Neutrophil (primary cell): ENCODE measurements around the gene IL3RA.

Source experiments
- H3K27ac ChIP-seq: fragments of 200-600 bp; sonication (generic); 2 replicates; pipeline ENCODE4 v1.5.1; 2016; ENCODE audit warnings: mild to moderate bottlenecking, moderate library complexity
- H3K27me3 ChIP-seq: fragments of 200-600 bp; sonication (generic); 2 replicates; pipeline ENCODE4 v1.6.0; 2016; ENCODE audit warnings: mild to moderate bottlenecking
- H3K36me3 ChIP-seq: fragments of 200-600 bp; sonication (generic); 2 replicates; pipeline ENCODE4 v1.5.1; 2017
- H3K4me1 ChIP-seq, 2 experiments: fragments of 200-600 bp in 1 of 2; sonication (generic) in 1 of 2; 1 replicate in 1 of 2; 2 replicates in 1 of 2; pipeline versions ENCODE4 v1.5.1 to v1.6.1; 2013 to 2016; ENCODE audit warnings: low read depth in 1 of 2, low read length in 1 of 2, mild to moderate bottlenecking in 1 of 2, moderate library complexity in 1 of 2; ENCODE audit not compliant: control insufficient read depth in 1 of 2, insufficient read depth in 1 of 2
- H3K4me3 ChIP-seq, 2 experiments: fragments of 200-600 bp in 1 of 2; sonication (generic) in 1 of 2; 1 replicate in 1 of 2; 2 replicates in 1 of 2; pipeline ENCODE4 v1.5.1; 2013 to 2016; ENCODE audit warnings: low read depth in 1 of 2, low read length in 1 of 2, mild to moderate bottlenecking in 1 of 2, moderate library complexity in 1 of 2
- H3K9me3 ChIP-seq: fragments of 200-600 bp; sonication (generic); 2 replicates; pipeline ENCODE4 v1.5.1; 2016
- TF ChIP-seq, protein P1 (sequence below): fragments of 200-600 bp; sonication (generic); IDR thresholded peaks from 2 replicates; pipeline ENCODE4 v1.5.1; 2016; ENCODE audit warnings: antibody characterized with exemption

Gene IL3RA

DNA sequence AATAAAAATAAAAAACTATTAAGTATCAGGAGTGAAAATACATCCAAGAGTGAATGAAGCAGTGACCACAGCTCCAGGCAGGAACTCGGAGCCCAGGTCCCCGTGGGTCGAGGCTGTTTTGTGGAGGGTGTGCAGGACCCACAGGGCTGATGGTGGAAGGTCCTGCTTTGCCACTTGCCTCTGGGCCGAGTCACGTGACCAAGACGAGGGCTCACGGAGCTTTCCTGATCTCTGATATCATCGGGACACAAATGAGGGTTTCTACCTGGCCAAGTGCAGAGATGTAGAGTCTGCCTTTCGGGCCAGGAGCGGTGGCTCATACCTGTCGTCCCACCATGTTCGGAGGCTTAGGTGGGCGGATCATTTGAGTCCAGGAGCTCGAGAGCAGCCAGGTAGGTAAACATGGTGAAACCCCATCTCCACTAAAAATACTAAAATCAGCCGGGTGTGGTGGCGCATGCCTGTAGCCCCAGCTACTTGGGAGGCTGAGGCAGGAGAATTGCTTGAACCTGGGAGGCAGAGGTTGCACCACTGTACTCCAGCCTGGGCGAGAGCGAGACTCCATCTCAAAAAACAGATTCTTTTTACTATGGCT, 48.2 kb downstream of the IL3RA start:
- no peaks in the 10 kb centered on the region for H3K27me3 ChIP-seq
- TF ChIP-seq, protein P1, sequence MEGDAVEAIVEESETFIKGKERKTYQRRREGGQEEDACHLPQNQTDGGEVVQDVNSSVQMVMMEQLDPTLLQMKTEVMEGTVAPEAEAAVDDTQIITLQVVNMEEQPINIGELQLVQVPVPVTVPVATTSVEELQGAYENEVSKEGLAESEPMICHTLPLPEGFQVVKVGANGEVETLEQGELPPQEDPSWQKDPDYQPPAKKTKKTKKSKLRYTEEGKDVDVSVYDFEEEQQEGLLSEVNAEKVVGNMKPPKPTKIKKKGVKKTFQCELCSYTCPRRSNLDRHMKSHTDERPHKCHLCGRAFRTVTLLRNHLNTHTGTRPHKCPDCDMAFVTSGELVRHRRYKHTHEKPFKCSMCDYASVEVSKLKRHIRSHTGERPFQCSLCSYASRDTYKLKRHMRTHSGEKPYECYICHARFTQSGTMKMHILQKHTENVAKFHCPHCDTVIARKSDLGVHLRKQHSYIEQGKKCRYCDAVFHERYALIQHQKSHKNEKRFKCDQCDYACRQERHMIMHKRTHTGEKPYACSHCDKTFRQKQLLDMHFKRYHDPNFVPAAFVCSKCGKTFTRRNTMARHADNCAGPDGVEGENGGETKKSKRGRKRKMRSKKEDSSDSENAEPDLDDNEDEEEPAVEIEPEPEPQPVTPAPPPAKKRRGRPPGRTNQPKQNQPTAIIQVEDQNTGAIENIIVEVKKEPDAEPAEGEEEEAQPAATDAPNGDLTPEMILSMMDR, result no peak
- peaks cover 67% of the 10 kb centered on the region for H3K36me3 ChIP-seq
- no peaks in the 10 kb centered on the region for H3K9me3 ChIP-seq
- no peaks in the 10 kb centered on the region for H3K4me1 ChIP-seq
- no peak overlapping the region for H3K27ac ChIP-seq
- no peak overlapping the region for H3K4me3 ChIP-seq

DNA sequence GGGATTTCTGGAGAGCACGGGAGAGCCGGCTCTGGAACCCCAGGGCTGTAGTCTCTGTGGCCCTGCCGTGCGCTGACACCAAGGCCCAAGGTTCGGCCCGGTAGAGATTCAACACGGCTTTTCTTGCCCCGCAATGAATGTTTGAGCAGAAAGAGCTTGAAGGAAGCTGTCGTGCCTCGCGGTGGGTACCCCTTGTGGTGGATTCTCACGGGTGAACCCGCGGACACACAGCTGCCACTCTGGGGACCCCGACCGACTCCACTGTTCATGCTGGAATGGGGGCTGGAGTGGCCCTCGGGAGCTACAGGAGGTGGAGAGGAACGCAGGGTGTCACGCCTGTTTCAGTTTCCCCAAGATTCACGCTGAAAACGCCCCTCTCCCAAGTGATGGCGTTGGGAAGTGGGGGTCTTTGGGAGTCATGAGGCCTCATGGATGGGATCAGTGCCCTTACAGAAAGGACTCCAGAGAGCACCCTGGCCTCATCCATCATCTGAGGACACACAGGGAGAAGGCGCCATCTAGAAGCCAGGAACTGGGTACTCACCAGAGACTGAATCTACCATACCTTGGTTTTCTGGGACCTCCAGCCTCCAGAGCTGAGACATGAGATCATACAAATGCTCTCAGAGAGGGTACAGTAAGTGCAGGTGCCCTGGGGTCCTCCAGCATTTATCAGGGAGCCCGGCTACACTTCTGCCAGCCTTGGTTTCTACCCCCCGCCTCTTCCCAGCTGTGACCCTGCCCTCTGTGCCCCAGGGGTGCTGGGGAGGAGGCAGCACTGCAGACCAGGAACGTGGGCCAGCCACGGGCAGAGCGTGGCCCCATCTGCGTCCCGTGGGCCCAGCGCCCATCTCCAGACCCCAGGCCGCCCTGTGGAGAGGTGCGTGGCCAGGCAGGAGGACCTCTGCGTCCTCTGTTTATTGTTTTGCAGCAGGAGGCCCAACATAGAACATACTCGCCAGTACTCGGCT, 49.0 kb downstream of the IL3RA start:
- peaks cover 71% of the 10 kb centered on the region for H3K36me3 ChIP-seq
- no peaks in the 10 kb centered on the region for H3K4me1 ChIP-seq
- H3K27me3 ChIP-seq, result no peaks in the 10 kb centered on the region
- H3K9me3 ChIP-seq, result no peaks in the 10 kb centered on the region
- TF ChIP-seq, protein P1, result no peak
- H3K27ac ChIP-seq, result no peak overlapping the region
- H3K4me3 ChIP-seq, result no peak overlapping the region

DNA sequence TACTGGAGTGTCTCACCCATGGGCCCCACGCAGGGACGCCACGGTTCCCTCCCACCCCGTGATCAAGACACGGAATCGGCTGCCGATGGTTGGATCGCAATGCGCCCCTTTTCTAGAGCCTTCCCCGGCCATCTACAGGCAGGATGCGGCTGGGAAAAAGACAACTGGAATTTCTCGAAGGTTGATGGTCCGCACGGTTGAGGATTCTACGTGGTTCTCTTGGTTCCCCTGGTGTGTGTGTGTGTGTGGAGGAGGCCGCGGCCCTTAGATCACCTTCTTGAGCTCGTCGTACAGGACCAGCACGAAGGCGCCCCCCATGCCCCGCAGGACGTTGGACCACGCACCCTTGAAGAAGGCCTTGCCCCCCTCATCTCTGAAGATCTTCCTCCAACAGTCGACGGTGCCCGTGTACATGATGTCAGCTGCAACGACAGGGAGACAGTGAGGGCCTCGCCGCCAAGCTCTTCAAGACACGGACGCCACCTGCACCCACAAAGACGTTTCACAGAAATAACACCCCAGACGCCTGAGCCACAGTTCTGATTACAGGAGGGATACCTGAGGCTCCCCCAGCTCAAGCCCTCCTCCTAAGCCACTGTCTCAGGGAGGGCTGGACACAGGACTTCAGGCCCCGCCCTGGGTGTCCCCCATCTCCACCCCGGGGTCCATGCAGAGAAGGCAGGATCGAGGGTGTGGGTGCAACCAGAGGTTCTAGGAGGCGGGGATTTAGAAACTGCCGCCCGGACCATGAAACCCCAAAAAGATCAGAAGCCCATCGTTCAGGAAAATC, 49.9 kb downstream of the IL3RA start:
- H3K27me3 ChIP-seq, result no peaks in the 10 kb centered on the region
- TF ChIP-seq, protein P1, result no peak
- no peaks in the 10 kb centered on the region for H3K9me3 ChIP-seq
- H3K36me3 ChIP-seq, result peaks cover 71% of the 10 kb centered on the region
- no peak overlapping the region for H3K4me3 ChIP-seq
- H3K4me1 ChIP-seq, result peaks cover 7 to 8% of the 10 kb centered on the region in 2 experiments
- no peak overlapping the region for H3K27ac ChIP-seq

DNA sequence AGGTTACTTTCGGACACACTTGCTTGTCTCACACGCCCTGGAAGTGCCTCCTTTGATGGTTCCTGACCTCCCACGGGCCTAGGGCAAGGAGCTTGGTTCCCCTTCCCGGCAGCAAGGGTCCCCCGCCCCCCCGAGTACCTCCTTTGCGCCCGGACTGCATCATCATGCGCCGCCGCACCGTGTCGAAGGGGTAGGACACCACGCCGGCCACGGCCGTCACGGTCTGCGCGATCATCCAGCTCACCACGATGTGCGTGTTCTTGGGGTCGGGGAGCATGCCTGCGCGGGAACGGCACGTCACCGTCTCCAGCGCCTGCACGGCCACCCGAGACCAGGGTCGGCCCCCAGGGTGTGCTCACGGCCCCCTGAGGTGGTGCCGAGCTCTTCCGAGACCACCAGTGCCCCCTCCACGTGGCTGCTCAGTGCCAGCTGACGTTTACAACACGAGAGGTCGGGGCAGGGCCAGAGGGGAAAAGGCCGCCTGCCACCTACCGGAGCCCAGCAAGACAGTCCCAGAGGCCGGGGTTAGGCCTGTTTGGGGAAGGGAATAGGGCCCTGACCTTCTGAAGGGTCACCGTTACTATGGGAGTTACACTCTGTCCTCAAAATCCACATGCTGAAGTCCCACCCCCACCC, 50.7 kb downstream of the IL3RA start:
- peaks cover 7 to 8% of the 10 kb centered on the region in 2 experiments for H3K4me1 ChIP-seq
- H3K4me3 ChIP-seq, result no peak overlapping the region
- H3K27me3 ChIP-seq, result no peaks in the 10 kb centered on the region
- TF ChIP-seq, protein P1, result no peak
- H3K36me3 ChIP-seq, result peaks cover 67% of the 10 kb centered on the region
- H3K27ac ChIP-seq, result no peak overlapping the region
- no peaks in the 10 kb centered on the region for H3K9me3 ChIP-seq

DNA sequence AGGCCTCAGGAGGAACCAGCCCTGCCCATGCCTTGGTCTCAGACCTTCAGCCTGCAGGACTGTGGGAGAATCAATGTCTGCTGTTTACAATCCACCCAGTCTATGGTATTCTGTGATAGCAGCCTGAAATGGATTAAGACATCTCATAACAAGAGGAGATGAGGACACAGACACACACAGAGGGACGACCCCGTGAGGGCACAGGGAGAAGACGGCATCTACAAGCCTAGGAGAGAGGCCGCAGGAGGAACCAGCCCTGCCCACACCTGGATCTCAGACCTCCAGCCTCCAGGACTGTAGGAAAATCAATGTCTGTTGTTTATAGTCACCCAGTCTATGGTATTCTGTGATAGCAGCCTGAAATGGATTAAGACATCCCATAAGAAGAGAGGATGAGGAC, 52.1 kb downstream of the IL3RA start:
- Histone ChIP-seq H3K27ac (no peak overlapping the region), H3K36me3 (peaks cover 60% of the 10 kb centered on the region), H3K4me1 (peaks cover 8 to 10% of the 10 kb centered on the region in 2 experiments), H3K27me3 (no peaks in the 10 kb centered on the region), H3K9me3 (no peaks in the 10 kb centered on the region), H3K4me3 (no peak overlapping the region)
- TF ChIP-seq, protein P1, result no peak
